Measurements from ENCODE around the gene CHSY1.

Gene CHSY1

DNA sequence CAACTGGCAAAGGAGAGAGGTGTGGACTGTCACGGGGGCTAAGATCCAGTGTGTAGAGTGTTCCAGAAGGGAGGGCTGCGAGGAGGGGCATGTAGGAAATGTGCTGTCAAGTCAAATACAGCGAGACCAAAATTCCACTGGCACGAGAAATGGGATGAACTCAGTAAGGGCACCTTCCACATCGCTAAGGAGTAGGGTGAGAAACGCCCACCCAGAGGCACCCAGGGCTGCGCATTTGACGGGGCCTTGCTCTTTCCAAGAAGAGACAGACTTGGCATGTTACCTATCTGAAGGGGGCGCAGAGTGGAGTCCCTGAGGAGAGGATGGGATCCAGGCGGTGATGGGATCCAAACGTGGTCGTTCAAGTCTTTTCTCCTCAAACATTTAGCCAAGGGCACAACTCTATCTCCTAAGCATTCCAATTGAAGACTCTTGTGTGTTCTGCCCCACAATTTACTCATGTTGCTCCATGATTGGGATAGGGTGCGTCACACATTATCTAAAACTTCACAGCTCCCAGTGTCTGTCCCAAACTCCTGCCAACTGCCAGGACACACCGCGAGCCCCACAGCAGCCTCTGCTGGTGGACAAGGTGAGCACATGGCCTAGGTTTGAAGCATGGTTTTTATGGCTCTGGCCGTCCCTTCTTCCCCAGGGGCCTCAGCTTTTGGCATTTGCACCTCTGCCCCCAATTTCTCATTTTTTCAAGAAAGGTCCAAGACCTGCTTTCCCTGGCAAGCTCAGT, 17.8 kb upstream of the CHSY1 start:
- no peak for DNase-seq

GRCh38 chr15:101267320-101268104, 15.7 kb upstream of the CHSY1 start:
- peak in 35 of 58 donors; percentile 13 to 78 (median 44) for DNase-seq

- DNase-seq, result no peak
Observed at GRCh38 chr15:101266787-101267186, 14.9 kb upstream of the CHSY1 start.

GRCh38 chr15:101266034-101266433, 14.2 kb upstream of the CHSY1 start:
- DNase-seq, result peak in 3 of 58 donors; percentile 13 to 33 (median 20)

DNA sequence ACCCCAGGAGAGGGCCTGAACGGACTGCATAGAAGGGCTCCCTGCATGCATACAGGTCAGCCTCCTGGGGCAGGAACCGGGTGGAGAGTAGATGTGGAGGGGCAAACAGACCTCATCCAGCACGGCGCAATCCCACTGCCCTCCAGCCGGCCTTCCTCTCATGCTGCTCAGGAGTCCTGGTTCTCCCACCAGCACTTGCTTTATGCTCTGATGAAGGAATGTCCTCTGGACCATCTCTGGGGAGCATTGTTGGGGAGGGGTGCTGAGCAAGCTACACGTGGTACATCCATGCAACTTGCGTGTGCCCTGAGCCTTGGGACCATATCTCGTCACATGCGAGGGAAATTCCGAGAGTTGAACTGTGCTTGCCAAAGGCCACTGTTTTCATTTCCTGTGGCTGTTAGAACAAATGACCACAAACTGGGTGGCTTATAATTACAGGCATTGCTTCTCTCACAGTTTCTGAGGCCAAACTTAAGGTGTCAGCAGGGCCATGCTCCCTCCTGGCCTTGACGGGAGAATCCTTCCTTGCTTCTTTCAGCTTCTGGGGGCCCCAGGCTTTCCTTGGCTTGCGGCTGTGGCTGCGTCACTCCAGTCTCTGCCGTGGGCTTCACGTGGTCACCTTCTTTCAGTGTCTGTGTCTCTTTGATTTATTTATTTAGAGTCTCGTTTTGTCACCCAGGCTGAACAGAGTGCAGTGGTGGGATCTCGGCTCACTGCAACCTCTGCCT, 13.2 kb upstream of the CHSY1 start:
- no peak for DNase-seq

- no peak for DNase-seq
Observed at GRCh38 chr15:101264011-101264410, 12.2 kb upstream of the CHSY1 start.

- DNase-seq, result no peak
Observed at GRCh38 chr15:101262551-101262950, 10.7 kb upstream of the CHSY1 start.

- peak in 29 of 58 donors; percentile 5 to 73 (median 37) for DNase-seq
Observed at GRCh38 chr15:101258238-101259144, 6.6 kb upstream of the CHSY1 start.

DNA sequence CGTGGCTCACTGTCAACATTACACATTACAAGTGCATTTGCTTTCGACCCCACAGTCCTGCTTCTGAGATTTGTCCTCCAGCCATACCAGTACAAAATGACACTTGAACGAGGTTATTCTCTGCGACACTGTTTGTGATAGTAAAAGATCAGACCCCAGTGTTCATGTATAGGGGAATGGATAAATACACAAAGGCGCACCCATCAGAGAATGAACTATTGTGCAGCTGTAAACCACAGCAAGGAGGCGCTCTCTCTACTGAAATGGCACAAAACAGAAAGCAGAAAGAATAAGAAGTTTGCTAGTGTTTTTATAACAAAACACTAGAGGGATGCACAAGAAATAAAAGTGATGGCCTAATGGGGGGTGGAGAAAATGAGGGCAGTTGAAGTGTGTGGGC, 4.9 kb upstream of the CHSY1 start:
- DNase-seq, result no peak

DNA sequence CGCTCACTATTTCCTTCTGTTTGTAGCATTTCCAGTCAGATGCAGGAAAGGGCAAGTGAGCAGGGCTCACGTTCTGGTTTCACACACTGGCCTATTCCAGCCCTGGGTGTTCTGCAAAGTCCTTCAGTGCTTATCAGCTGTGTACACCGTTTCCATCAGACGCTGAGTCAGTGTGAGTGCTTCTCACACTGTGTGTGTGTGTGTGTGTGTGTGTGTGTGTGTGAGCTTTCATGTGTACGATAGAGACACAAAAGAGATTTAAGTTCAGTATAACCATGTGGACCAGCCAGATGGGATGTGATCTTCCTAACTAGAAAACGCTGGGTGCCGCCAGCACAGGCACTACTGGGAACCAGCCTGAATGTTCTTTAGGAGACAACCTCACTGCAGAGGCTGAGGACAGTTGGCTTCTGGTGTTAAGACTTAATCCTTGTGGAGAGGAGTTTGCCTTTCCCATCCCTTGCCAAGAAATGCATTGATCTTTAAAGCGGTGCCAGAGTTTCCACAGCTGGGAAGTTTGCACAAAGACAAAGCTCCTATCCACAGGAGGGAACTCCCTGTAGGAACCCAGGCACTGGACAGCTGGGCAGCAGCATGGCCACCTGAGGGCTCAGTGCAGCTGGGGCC, 3.9 kb upstream of the CHSY1 start:
- DNase-seq, result no peak

DNA sequence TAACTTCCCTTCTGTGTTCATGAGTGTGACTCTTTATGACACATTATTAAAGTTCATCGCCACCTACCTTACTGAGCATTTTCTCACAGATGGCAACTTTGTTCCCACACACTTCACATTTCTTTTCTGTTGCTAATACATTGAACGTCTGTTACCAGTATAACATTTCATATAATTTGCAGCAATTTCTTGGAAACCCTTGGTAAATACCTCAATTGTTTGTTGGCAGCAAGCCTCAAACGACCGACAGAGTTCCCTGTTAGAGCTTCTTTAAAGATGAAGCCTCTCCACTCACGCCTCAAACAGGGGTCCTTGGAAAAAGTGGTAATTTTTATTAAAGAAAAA, 3.2 kb upstream of the CHSY1 start:
- no peak for DNase-seq

DNA sequence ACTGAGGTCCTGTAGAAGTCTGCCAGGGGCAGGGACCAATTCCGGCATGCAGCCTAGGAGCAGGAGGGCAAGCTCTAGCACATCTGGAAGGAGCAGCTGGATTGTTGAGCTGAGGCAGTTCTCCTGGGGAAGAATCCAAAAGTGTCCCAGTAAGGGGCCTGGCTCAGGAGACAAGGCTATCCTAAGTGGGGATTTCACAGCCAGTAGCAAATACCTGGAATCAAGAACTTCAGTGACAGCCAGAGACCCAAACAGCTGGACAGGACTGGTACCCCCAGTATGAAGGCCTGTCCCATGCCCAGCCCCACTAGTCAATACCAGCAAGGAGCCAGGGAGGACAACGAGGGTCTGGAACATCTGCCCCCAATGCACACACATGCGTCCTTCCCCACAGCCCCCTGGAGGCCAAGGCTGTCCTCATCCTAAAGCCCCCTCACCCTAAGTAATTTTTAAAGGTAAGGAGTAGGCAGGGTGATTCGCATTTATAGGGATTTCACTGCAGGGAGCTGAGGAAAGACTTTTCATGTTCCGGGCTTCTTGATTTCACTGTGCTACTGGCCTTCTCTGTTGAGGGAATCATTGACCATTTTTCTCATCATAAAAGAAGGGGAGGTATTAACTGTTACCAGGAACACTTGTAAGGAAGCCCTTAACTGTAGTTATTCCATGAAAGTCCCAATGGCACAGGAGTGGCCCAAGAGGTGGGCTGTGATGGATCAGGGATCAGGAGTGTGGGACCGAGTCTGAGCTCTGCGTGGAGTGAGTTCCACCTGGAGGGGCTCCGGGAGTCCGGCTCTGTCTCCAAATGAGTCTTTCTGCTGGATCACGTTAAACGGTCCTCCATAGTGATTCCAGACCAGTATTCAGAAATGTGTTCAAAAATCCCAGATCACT, 2.6 kb upstream of the CHSY1 start:
- no peak for DNase-seq

DNA sequence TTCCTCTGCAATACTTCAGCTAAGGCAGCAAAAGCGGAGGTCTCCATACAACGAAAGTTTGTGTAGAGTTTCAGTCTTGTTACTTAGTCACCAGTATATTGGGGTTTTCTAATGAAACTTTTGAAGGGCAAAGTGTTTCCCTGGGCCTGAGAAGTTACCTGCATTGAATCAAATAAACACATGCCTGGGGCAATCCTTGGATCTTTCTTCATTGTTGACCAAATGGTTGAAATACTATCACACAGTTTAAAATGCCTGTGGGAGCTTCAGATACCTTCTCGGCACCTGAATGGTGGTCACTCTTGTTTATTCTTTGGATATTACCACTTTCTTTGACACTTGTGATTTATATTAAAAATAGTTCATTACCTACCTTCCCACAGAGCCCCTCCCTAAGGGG, 988 bp upstream of the CHSY1 start:
- no peak for DNase-seq

DNA sequence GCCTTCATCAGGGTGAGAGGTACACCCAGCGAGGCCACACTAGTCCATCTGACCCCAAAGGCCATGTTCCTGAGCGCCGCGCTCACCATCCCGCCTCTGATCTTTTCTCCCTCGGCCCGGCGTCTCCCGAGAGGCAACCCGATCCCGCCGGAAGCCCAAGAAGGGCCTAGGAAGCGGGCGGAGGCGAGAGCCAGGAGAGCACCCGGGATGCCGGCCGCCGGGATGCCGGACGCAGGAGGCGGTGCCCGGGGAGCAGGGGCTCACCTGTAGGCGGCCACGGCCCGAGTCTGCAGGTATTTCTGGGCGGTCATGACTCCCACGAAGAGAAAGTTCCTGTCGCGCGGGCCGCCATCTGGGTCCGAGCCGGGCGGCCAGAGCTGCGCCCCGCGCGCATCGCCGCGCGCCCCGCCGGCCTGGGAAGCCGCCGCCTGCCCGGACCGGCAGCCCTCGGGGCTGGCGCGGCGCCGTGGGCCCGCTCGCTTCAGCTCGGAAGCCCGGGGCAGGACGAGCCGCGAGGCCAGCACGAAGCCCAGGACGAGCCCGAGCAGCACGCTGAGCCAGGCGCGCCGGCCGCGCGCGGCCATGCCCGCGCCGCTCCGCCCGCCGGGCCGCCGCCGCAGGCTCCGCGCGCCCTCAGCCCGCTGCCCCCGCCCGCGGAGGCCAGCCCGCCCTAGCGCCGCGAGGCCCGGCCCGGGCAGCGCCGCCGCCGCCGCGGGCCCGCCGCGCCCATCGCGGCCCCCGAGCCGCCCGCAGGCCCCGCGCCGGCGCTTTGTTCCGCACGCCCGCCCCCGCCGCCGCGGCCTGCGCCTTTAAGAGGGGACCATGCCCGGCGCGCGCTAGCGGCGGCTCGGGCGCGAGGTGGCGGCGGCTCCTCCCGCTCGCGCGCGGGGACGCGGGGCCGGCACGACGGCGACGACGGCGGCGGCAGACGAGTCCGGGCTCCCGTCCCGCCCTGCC, 697 bp downstream of the CHSY1 start:
- peak in 9 of 58 donors; percentile 23 to 73 (median 66) for DNase-seq

DNA sequence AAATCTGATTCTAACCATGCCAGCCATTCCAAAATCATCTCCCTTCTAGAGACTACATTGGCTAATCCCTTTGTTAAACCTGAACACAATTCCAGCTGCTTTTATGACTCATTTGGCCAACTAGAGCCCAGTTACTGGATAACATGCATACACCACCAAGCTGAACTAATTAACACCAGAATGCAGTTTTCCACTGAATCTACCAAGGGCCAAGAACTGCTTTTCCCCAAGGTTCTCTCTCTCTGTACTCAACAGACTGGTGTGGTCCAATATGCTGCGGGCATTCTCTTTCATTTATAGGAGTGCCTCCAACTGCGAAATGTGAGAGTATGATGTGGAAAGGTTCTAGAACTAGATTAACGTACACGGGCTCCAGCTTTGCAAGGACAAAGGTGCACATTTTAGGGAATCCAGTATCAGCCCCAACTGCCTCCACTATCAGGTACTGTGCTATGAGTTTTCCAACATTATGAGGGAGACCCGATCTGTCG, 1.5 kb downstream of the CHSY1 start:
- DNase-seq, result no peak

DNA sequence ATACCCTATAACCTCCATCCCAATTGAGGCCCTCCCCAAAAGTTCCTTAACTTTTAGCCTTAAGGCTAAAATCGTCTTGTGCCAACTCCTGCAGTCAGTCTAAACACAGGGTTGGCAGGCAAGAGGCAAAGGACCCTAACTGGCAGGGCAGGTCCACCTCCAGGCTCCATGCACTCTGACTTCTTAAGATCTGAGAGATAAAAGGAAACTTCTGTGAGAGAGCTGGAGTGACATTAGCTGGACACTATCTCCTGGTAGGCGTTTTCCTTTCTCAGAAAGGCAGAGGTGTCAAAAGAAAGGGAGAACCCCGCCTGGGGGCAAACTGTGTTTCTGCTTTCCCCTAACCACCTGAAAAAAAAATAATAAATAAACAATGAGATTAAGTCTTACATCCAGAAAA, 3.6 kb downstream of the CHSY1 start:
- no peak for DNase-seq

- DNase-seq, result no peak
Observed at GRCh38 chr15:101246824-101247745, 4.8 kb downstream of the CHSY1 start.
